Stimulated activated naive CD8-positive, alpha-beta T cell treated with anti-CD3 and anti-CD28 coated beads, Interleukin-15, Interleukin-2, amounts not matched to agents 100 U/mL and 50 U/mL, for 24 hours (primary cell): ENCODE measurements around the gene TSKS.

Source experiments
- ATAC-seq: fragments of 150-1000 bp; cut with Tn5 transposase; one replicate; pipeline ENCODE4 v1.10.0; 2021
- DNase-seq: peaks from one replicate; pipeline ENCODE4 v3.0.0; 2021

TSKS gene, protein sequence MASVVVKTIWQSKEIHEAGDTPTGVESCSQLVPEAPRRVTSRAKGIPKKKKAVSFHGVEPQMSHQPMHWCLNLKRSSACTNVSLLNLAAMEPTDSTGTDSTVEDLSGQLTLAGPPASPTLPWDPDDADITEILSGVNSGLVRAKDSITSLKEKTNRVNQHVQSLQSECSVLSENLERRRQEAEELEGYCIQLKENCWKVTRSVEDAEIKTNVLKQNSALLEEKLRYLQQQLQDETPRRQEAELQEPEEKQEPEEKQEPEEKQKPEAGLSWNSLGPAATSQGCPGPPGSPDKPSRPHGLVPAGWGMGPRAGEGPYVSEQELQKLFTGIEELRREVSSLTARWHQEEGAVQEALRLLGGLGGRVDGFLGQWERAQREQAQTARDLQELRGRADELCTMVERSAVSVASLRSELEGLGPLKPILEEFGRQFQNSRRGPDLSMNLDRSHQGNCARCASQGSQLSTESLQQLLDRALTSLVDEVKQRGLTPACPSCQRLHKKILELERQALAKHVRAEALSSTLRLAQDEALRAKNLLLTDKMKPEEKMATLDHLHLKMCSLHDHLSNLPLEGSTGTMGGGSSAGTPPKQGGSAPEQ

GRCh38 chr19:49763230-49763629 lies at the start of gene TSKS:
Gene TSKS (minus strand): TSS chr19:49763306. CDS start chr19:49763247, 59 bp downstream.
- ATAC-seq (no peak), DNase-seq (no peak)

- ATAC-seq (no peak), DNase-seq (no peak)
Observed at GRCh38 chr19:49812452-49812996, 49.4 kb upstream of the TSKS start.

GRCh38 chr19:49811328-49811727 lies 48.2 kb upstream of the TSKS start:
- DNase-seq (no peak), ATAC-seq (no peak)

DNA sequence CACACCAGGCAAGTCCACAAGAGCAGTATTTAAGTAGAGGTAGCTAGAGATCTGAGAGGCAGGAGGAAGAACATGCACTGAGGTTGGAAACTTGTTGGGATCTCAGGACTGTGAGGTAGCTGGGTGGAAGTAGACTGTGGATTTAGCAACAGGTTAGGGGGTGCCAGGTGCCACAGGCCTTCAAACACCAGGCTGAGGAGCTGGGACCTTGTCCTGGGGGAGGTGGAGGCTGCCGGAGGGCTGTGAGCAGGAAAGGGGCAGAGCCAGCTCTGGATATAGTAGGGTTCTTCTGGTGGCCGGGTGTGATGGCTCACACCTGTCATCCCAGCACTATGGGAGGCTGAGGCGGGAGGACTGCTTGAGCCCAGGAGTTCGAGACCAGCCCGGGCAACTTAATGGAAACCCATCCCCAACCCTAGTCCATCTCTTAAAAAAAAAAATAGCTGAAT lies 46.9 kb upstream of the TSKS start:
- DNase-seq (no peak), ATAC-seq (no peak)

DNA sequence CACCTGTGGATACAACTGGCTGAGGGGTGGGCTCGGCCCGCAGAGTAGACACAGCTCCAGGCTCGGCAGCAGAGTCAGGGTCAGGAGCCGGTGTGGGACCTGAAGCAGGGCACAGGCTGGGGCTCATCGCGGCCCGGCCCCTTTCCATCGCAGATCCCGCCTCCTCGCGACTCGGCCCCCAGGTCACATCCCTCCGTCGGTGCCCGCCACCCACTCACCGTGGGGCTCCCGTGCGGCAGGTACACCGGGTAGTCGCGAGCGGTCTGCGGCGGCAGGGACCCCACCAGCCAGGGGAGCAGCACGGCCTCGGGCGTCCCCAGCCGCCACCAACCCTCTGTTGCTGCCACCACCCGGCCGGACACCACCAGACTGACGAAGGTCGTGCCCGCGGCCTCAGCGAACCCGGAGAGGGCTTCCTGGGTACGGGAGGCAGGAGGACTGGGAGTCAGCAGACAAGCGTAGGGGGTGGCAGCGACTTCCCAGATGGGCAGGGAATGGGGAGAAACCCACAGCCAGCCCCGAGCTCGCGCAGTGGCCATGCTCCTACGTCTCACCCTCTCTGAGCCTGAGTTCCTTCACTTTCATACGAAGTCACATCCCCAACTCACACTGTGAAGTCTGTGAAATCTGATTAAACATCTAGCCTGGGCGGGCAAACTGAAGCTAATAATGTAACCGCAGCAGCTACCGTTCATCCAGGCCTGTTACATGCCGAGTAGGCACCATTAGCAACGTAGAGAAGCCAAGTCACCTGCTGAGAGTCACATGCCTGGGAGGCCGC lies 46.2 kb upstream of the TSKS start:
- DNase-seq (peak; percentile 45), ATAC-seq (no peak)

DNA sequence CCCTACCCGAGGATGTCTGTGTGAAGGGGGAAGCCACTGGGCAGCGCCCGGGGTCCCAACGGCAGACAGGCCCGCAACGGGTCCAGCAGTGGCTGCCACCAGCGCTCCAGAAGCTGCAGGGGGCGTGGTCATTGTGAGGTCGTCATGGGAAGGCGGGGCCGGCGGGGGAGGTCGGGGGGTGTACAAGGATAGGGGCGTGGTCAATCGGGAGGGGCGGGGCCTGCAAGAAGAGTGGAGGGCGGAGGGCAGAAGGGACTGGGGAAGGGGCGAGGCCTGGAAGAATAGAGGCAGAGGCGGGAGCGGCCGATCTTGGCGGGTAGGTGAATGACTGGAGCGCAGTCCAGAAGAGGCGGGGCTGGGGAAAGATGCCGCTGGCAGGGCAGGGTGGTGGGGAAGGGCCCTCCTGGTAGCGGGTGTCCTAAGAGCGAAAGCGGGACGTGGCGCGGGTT lies 45.6 kb upstream of the TSKS start:
- ATAC-seq = peak; percentile 12
- DNase-seq = peak; percentile 87

GRCh38 chr19:49807904-49808675 lies 45.0 kb upstream of the TSKS start:
- ATAC-seq (no peak), DNase-seq (no peak)

GRCh38 chr19:49807058-49807903 lies 44.2 kb upstream of the TSKS start:
- DNase-seq = no peak
- no peak for ATAC-seq

DNA sequence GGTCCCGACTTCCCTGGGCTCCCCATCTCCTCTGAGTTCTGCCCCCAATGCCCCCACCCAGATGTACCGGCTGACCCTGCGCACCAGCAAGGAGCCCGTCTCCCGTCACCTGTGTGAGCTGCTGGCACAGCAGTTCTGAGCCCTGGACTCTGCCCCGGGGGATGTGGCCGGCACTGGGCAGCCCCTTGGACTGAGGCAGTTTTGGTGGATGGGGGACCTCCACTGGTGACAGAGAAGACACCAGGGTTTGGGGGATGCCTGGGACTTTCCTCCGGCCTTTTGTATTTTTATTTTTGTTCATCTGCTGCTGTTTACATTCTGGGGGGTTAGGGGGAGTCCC lies 43.5 kb upstream of the TSKS start:
- no peak for ATAC-seq
- DNase-seq = no peak

GRCh38 chr19:49805822-49806619 lies 42.9 kb upstream of the TSKS start:
- DNase-seq (no peak), ATAC-seq (no peak)

DNA sequence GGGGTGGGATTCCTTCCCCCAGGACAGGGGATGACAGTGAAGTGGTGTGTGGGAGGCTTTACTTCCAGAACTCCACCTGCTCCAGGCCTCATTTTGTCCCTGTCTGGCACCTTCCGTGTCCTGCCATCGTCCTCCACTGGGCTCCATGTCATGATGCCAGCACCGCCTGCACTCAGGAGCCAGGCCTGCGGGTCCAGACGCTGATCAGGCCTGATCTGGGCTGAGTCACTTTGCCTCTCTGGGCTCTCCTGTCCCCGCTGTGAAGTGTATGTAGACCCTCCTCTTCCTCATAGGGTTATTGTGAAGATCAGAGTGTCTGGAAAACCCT lies 40.4 kb upstream of the TSKS start:
- DNase-seq = no peak
- ATAC-seq = no peak

DNA sequence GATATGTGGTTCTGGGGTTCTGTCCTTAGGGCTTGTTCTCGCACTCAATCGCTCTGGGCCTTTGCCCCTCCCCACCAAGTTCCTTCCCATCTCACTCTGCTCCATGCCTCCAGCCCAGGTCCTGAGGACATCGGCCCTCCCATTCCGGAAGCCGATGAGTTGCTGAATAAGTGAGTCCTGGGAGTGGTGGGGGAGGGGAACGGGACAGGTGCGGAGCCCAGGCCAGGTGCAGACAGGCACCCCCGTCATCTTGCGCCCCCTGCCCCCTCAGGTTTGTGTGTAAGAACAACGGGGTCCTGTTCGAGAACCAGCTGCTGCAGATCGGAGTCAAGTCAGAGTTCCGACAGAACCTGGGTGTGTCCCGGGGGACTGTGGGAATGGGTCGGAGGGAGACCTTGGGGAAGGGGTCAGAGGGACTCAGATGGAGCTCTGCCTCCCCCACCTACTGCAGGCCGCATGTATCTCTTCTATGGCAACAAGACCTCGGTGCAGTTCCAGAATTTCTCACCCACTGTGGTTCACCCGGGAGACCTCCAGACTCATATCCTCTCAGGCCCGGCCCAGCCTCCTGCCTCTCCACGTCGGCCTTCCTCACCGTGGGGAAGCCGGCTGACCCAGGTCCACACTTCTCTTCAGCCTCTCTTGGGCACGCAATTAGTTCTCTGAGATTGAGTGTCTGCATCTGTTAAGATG lies 39.9 kb upstream of the TSKS start:
- DNase-seq (no peak), ATAC-seq (no peak)

GRCh38 chr19:49801966-49802661 lies 39.0 kb upstream of the TSKS start:
- DNase-seq = no peak

DNA sequence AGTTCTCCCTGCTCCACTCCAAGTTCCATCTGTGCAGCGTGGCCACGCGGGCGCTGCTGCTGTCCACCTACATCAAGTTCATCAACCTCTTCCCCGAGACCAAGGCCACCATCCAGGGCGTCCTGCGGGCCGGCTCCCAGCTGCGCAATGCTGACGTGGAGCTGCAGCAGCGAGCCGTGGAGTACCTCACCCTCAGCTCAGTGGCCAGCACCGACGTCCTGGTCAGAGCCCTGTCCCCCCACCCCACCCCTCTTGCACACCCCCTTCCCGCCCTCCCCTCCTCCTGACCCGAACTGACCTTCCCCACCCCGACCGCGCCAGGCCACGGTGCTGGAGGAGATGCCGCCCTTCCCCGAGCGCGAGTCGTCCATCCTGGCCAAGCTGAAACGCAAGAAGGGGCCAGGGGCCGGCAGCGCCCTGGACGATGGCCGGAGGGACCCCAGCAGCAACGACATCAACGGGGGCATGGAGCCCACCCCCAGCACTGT lies 38.3 kb upstream of the TSKS start:
- ATAC-seq (no peak), DNase-seq (no peak)

More at GRCh38 chr19:49801966-49802661, 39.0 kb upstream of the TSKS start:
- ATAC-seq = no peak

- ATAC-seq = no peak
- no peak for DNase-seq
Observed at GRCh38 chr19:49800771-49801170, 37.7 kb upstream of the TSKS start.

GRCh38 chr19:49799798-49800376 lies 36.8 kb upstream of the TSKS start:
- ATAC-seq = peak; percentile 23

DNA sequence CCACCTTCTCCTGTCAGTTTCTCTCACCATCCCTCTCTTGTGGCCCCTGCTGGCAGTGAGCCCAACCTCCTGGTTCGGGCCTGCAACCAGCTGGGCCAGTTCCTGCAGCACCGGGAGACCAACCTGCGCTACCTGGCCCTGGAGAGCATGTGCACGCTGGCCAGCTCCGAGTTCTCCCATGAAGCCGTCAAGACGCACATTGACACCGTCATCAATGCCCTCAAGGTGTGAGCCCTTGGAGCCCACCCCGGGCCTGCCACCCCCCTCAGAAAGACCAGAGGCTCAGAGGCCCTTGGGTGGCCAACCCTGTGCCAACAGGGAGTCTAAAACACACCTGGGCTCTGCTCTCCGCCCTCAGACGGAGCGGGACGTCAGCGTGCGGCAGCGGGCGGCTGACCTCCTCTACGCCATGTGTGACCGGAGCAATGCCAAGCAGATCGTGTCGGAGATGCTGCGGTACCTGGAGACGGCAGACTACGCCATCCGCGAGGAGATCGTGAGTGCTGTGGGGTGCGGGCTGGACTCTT lies 36.2 kb upstream of the TSKS start:
- no peak for ATAC-seq

More at GRCh38 chr19:49799798-49800376, 36.8 kb upstream of the TSKS start:
- no peak for DNase-seq

DNA sequence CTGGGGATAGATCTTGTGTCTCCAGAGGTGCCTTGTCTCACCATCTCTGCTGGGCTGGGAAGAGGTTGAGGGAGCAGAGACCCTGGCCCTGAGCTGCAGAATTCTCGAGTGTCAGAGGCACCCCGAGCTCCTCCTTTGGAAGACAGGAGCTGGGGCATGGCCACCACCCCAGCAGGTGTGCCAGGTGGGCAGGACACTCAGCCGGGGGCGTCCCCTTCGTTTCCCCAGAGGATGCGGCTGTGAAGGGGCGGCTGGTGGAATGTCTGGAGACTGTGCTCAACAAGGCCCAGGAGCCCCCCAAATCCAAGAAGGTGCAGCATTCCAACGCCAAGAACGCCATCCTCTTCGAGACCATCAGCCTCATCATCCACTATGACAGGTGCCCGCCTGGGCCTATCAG lies 35.5 kb upstream of the TSKS start:
- no peak for DNase-seq
- ATAC-seq = no peak

More for the DNA sequence above, 36.2 kb upstream of the TSKS start:
- no peak for DNase-seq
